HCT116 (cell line): ENCODE measurements around the gene GNS. TPM values are rescaled to one million over a fixed set of nuclear protein-coding genes. Genes with fewer than 3 reads are reported as not detected.
A peak's percentile ranks its signal among the peaks of the same experiment; 100 is the strongest.

ENCODE experiments used
- ATAC-seq: fragments of 200-7000 bp; cut with Tn5 transposase; 2 replicates; pipeline ENCODE4 v1.9.1; 2020; ENCODE audit warnings: mild to moderate bottlenecking, moderate library complexity
- BruUV-seq: library from RNA; stranded (reverse); fragments of 400-500 nt; replicated peaks from 2 replicates; lab custom pipeline; 2021; lab: Mats Ljungman, UMichigan
- CTCF ChIA-PET: fragments of 300-600 bp; sonication (Branson Sonifier 250); formaldehyde crosslinking; loops from one replicate; lab custom pipeline; 2021; ENCODE audit warnings: antibody characterized with exemption; lab: Charles Lee
- POLR2A ChIA-PET: fragments of 300-600, 350-600 bp; sonication (Branson Sonifier 250); formaldehyde crosslinking; loops from one replicate; lab custom pipeline; 2021; ENCODE audit warnings: antibody characterized with exemption; lab: Charles Lee
- RAD21 ChIA-PET, 2 experiments: fragments of 300-600 bp; sonication (Branson Sonifier 250); formaldehyde crosslinking; loops; one replicate each; lab custom pipeline; 2023; ENCODE audit warnings: low total read pairs in 2 of 2; ENCODE audit not compliant: uncharacterized antibody in 2 of 2, unreplicated experiment in 2 of 2, low non-redundant PET in 1 of 2; lab: Charles Lee
- DNase-seq: peaks from one replicate; pipeline ENCODE4 v3.0.0-alpha.2; 2010; ENCODE audit warnings: low read depth, low spot score
- H2AFZ ChIP-seq: fragments of 200-600 bp; shearing (Covaris generic), sonication (generic); 2 replicates; pipeline ENCODE4 v1.6.1; 2017; ENCODE audit warnings: low read depth, mixed run types, mixed read lengths, antibody characterized with exemption, low read length; ENCODE audit not compliant: poor library complexity, severe bottlenecking
- H3K27ac ChIP-seq: 2 replicates; pipeline ENCODE4 v1.5.1; 2012; ENCODE audit warnings: low read depth, low read length
- H3K27me3 ChIP-seq: fragments of 200-600 bp; sonication (generic); 2 replicates; pipeline ENCODE4 v1.6.1; 2016; ENCODE audit warnings: mixed run types, low read length, mixed read lengths; ENCODE audit not compliant: insufficient read depth
- H3K36me3 ChIP-seq, 2 experiments: fragments of 200-500 bp in 1 of 2; fragments of 200-600 bp in 1 of 2; sonication (Bioruptor generic) in 1 of 2; sonication (generic) in 1 of 2; 2 replicates each; pipeline versions ENCODE4 v1.5.1 to v1.6.1; 2014 to 2016; ENCODE audit warnings: low read length in 2 of 2, inconsistent platforms in 1 of 2, mixed read lengths in 1 of 2, mixed run types in 1 of 2; ENCODE audit not compliant: insufficient read depth in 2 of 2, control insufficient read depth in 1 of 2
- H3K4me1 ChIP-seq, 2 experiments: fragments of 200-600 bp in 1 of 2; sonication (generic) in 1 of 2; 2 replicates each; pipeline versions ENCODE4 v1.5.1 to v1.6.1; 2012 to 2017; ENCODE audit warnings: low read length in 2 of 2, inconsistent platforms in 1 of 2, mild to moderate bottlenecking in 1 of 2, mixed read lengths in 1 of 2, mixed run types in 1 of 2, moderate library complexity in 1 of 2; ENCODE audit not compliant: insufficient read depth in 2 of 2, control insufficient read depth in 1 of 2
- H3K4me2 ChIP-seq: fragments of 200-600 bp; sonication (generic); 2 replicates; pipeline ENCODE4 v1.6.1; 2017; ENCODE audit warnings: mixed run types, low read length, mixed read lengths
- H3K4me3 ChIP-seq, 2 experiments: fragments of 200-600 bp in 1 of 2; sonication (generic) in 1 of 2; replicated peaks in 1 of 2; 2 replicates each; pipeline ENCODE4 v1.5.1; 2011 to 2016; ENCODE audit warnings: low read length in 2 of 2, control low read depth in 1 of 2, low read depth in 1 of 2, mild to moderate bottlenecking in 1 of 2, mixed read lengths in 1 of 2, mixed run types in 1 of 2
- H3K79me2 ChIP-seq: fragments of 200-600 bp; sonication (generic); 2 replicates; pipeline ENCODE4 v1.6.1; 2017; ENCODE audit warnings: mild to moderate bottlenecking, mixed run types, low read length, moderate library complexity, mixed read lengths; ENCODE audit not compliant: insufficient read depth
- H3K9ac ChIP-seq: fragments of 200-600 bp; sonication (generic); 2 replicates; pipeline ENCODE4 v1.6.1; 2016; ENCODE audit warnings: low read length, mixed read lengths
- H3K9me2 ChIP-seq: fragments of 200-600 bp; sonication (generic), shearing (Covaris generic); 2 replicates; pipeline ENCODE4 v1.6.1; 2017; ENCODE audit warnings: mixed run types, mild to moderate bottlenecking, moderate library complexity; ENCODE audit not compliant: insufficient read depth
- H3K9me3 ChIP-seq, 2 experiments: fragments of 200-500 bp in 1 of 2; fragments of 200-600 bp in 1 of 2; sonication (Bioruptor generic) in 1 of 2; sonication (generic) in 1 of 2; 2 replicates each; pipeline ENCODE4 v1.6.1; 2014 to 2017; ENCODE audit warnings: low read length in 2 of 2, mixed read lengths in 2 of 2, inconsistent platforms in 1 of 2, low read depth in 1 of 2, mild to moderate bottlenecking in 1 of 2, mixed run types in 1 of 2, moderate library complexity in 1 of 2; ENCODE audit not compliant: control insufficient read depth in 1 of 2, insufficient read depth in 1 of 2
- H4K20me1 ChIP-seq: fragments of 200-600 bp; sonication (generic), shearing (Covaris generic); 2 replicates; pipeline ENCODE4 v1.6.1; 2017; ENCODE audit warnings: mixed run types, mild to moderate bottlenecking, moderate library complexity; ENCODE audit not compliant: insufficient read depth
- ATF3 ChIP-seq: IDR thresholded peaks from 2 replicates; pipeline ENCODE4 v1.6.1; 2012
- CBX3 ChIP-seq: IDR thresholded peaks from 2 replicates; pipeline ENCODE4 v1.6.1; 2012; ENCODE audit warnings: low read depth
- EGR1 ChIP-seq: IDR thresholded peaks from 2 replicates; pipeline ENCODE4 v1.6.1; 2012; ENCODE audit warnings: low read depth
- ELF1 ChIP-seq: IDR thresholded peaks from 2 replicates; pipeline ENCODE4 v1.6.1; 2012; ENCODE audit warnings: low read depth, borderline replicate concordance
- EZH2phosphoT487 ChIP-seq: fragments of 200-600 bp; IDR thresholded peaks from 2 replicates; pipeline ENCODE4 v1.6.1; 2018; ENCODE audit warnings: antibody characterized with exemption, borderline replicate concordance
- MAX ChIP-seq: IDR thresholded peaks from 2 replicates; pipeline ENCODE4 v1.6.1; 2012
- POLR2AphosphoS5 ChIP-seq: IDR thresholded peaks from 2 replicates; pipeline ENCODE4 v1.6.1; 2011; ENCODE audit warnings: mild to moderate bottlenecking, low read depth, low read length, moderate library complexity
- RAD21 ChIP-seq: IDR thresholded peaks from 2 replicates; pipeline ENCODE4 v1.6.1; 2012; ENCODE audit warnings: low read depth, mild to moderate bottlenecking
- SP1 ChIP-seq: IDR thresholded peaks from 2 replicates; pipeline ENCODE4 v1.6.1; 2012; ENCODE audit warnings: low read depth
- SRF ChIP-seq: IDR thresholded peaks from 2 replicates; pipeline ENCODE4 v1.6.1; 2012; ENCODE audit warnings: low read depth
- TCF7L2 ChIP-seq: IDR thresholded peaks from 2 replicates; pipeline ENCODE4 v1.7.0; 2011; ENCODE audit warnings: borderline replicate concordance, inconsistent platforms; ENCODE audit not compliant: insufficient read depth, insufficient read length; ENCODE audit errors: extremely low read depth
- YY1 ChIP-seq: IDR thresholded peaks from 2 replicates; pipeline ENCODE4 v1.6.1; 2011; ENCODE audit warnings: low read length, low read depth, moderate library complexity, mild to moderate bottlenecking; ENCODE audit not compliant: insufficient replicate concordance; ENCODE audit errors: extremely low read depth
- intact Hi-C: fragments of 100-400 bp; cut with micrococcal nuclease; formaldehyde crosslinking; loops from 2 replicates; pipeline ENCODE4 v1.10.0; 2022
- total RNA-seq: library from RNA; stranded (reverse); gene quantifications from one replicate; pipeline ENCODE4 v1.2.1, GENCODE V29; 2021; ENCODE audit not compliant: unreplicated experiment
- TF ChIP-seq, protein P1 (sequence below): IDR thresholded peaks from 2 replicates; pipeline ENCODE4 v1.6.1; 2011; ENCODE audit warnings: mild to moderate bottlenecking, low read length, moderate library complexity; ENCODE audit not compliant: insufficient replicate concordance; ENCODE audit errors: extremely low read depth

GNS gene
- total RNA-seq, 1 experiment from 2014 or later, result 45.7 TPM

GRCh38 chr12:64780132-64780530 lies 20.9 kb upstream of the GNS start:
- peak overlapping the region; percentile 57 to 78 for H3K4me3 ChIP-seq
- peak; percentile 19 for TF ChIP-seq TCF7L2
- no peak for TF ChIP-seq POLR2AphosphoS5
- TF ChIP-seq, all 23 proteins: peak for 1
- H2AFZ ChIP-seq, result peak overlapping the region; percentile 93
- intact Hi-C loops, result no loop called here
- H3K36me3 ChIP-seq, result no peaks in the 10 kb centered on the region
- H3K4me1 ChIP-seq, result peaks cover 12 to 20% of the 10 kb centered on the region in 2 experiments
- ChIA-PET CTCF (interaction anchor here (3.6 to 4.3 kb wide), 2 partner anchors 16 to 22 kb away, joined by 20 to 23 read pairs; no protein-coding TSS in a partner anchor), POLR2A (interaction anchor here (1.3 to 1.4 kb wide), 2 partner anchors 16 to 21 kb away, joined by 4 to 5 read pairs; no protein-coding TSS in a partner anchor), RAD21 (no interaction called here)
- peak overlapping the region; percentile 74 for H3K9ac ChIP-seq
- no peaks in the 10 kb centered on the region for H3K9me3 ChIP-seq
- no TSS peak for BruUV-seq
- peaks cover 43% of the 10 kb centered on the region for H3K79me2 ChIP-seq
- ATAC-seq (no peak; the same call in 1 of the 2 replicates), DNase-seq (no peak)
- no peaks in the 10 kb centered on the region for H4K20me1 ChIP-seq
- H3K4me2 ChIP-seq, result peak overlapping the region; percentile 72
- H3K27ac ChIP-seq, result peak overlapping the region; percentile 88
- no peaks in the 10 kb centered on the region for H3K9me2 ChIP-seq
- H3K27me3 ChIP-seq, result no peaks in the 10 kb centered on the region

- no peak for DNase-seq
- ATAC-seq, result no peak
- Histone ChIP-seq H3K4me1 (peaks cover 12 to 20% of the 10 kb centered on the region in 2 experiments), H3K9me3 (no peaks in the 10 kb centered on the region), H3K27me3 (no peaks in the 10 kb centered on the region), H3K9ac (peak overlapping the region; percentile 74), H2AFZ (peak overlapping the region; percentile 93), H3K9me2 (no peaks in the 10 kb centered on the region), H3K4me3 (peak overlapping the region in 1 of 2 experiments; percentile 78; a peak in 2 of 4 replicates), H3K79me2 (peaks cover 37% of the 10 kb centered on the region), H4K20me1 (no peaks in the 10 kb centered on the region), H3K27ac (no peak overlapping the region; the same call in 1 of the 2 replicates), H3K4me2 (peak overlapping the region; percentile 72), H3K36me3 (no peaks in the 10 kb centered on the region)
- TF ChIP-seq ELF1 (no peak), SP1 (no peak), MAX (no peak), ATF3 (no peak), YY1 (no peak), POLR2AphosphoS5 (no peak), TCF7L2 (no peak), CBX3 (no peak), RAD21 (no peak), EZH2phosphoT487 (no peak), EGR1 (no peak), SRF (no peak)
- TF ChIP-seq, protein P1, sequence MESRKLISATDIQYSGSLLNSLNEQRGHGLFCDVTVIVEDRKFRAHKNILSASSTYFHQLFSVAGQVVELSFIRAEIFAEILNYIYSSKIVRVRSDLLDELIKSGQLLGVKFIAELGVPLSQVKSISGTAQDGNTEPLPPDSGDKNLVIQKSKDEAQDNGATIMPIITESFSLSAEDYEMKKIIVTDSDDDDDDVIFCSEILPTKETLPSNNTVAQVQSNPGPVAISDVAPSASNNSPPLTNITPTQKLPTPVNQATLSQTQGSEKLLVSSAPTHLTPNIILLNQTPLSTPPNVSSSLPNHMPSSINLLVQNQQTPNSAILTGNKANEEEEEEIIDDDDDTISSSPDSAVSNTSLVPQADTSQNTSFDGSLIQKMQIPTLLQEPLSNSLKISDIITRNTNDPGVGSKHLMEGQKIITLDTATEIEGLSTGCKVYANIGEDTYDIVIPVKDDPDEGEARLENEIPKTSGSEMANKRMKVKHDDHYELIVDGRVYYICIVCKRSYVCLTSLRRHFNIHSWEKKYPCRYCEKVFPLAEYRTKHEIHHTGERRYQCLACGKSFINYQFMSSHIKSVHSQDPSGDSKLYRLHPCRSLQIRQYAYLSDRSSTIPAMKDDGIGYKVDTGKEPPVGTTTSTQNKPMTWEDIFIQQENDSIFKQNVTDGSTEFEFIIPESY, result no peak
- intact Hi-C loops, result no loop called here
- TSS peak; percentile 69 for BruUV-seq
- POLR2A ChIA-PET, result interaction anchor here (1.3 to 1.4 kb wide), 2 partner anchors 16 to 22 kb away, joined by 4 to 5 read pairs; no protein-coding TSS in a partner anchor
- RAD21 ChIA-PET, result no interaction called here
- CTCF ChIA-PET, result interaction anchor here (4.3 kb wide), 1 partner anchor 22 kb away, joined by 23 read pairs; no protein-coding TSS in a partner anchor
Measured at GRCh38 chr12:64779354-64779974, 20.3 kb upstream of the GNS start.
